ENCODE data around the gene MPPED1.

GRCh38 chr22:43426816-43427215 lies 15.0 kb downstream of the MPPED1 start:
- TF ChIP-seq CTCF (IDR thresholded peaks at IDR 0.05) (no peak), POLR2A (IDR thresholded peaks at IDR 0.05) (no peak)

All from body of pancreas (tissue), 4 donors.